Ishikawa (cell line): ENCODE measurements around the gene MRGPRF.
A peak's percentile ranks its signal among the peaks of the same experiment; 100 is the strongest.

Source experiments
- CEBPB ChIP-seq: IDR thresholded peaks from 2 replicates; pipeline ENCODE4 v1.6.1; 2012
- EP300 ChIP-seq: IDR thresholded peaks from 2 replicates; pipeline ENCODE4 v1.6.1; 2012; ENCODE audit warnings: borderline replicate concordance
- RAD21 ChIP-seq: IDR thresholded peaks from 2 replicates; pipeline ENCODE4 v1.6.1; 2012; ENCODE audit warnings: low read depth
- REST ChIP-seq: IDR thresholded peaks from 2 replicates; pipeline ENCODE4 v1.6.1; 2012; ENCODE audit warnings: low read depth, mild to moderate bottlenecking
- TAF1 ChIP-seq: IDR thresholded peaks from 2 replicates; pipeline ENCODE4 v1.6.1; 2012; ENCODE audit warnings: low read depth, mild to moderate bottlenecking
- TCF12 ChIP-seq: IDR thresholded peaks from 2 replicates; pipeline ENCODE4 v1.6.1; 2012; ENCODE audit warnings: low read depth
- USF1 ChIP-seq: IDR thresholded peaks from 2 replicates; pipeline ENCODE4 v1.6.1; 2012
- ZBTB7A ChIP-seq: IDR thresholded peaks from 2 replicates; pipeline ENCODE4 v1.6.1; 2012; ENCODE audit warnings: low read depth

GRCh38 chr11:69009441-69010211 lies 3.4 kb downstream of the MRGPRF start:
- no peak for TF ChIP-seq RAD21
- no peak for TF ChIP-seq TAF1
- TF ChIP-seq REST: no peak
- no peak for TF ChIP-seq CEBPB
- peak; percentile 57; the same call in 1 of the 2 replicates for TF ChIP-seq ZBTB7A
- no peak for TF ChIP-seq USF1
- no peak for TF ChIP-seq TCF12
- no peak for TF ChIP-seq EP300
